T-helper 9 cell (primary cell): ENCODE results near the gene MAPK1.
"Not testable (repeated sequence)": the region's sequence is repeated elsewhere in the genome, so short reads cannot be mapped to it uniquely, and the experiment has no call there.

Experiments used
- DNase-seq: peaks from one replicate; pipeline ENCODE4 v3.0.0-alpha.2; 2020

The MAPK1 gene

DNA sequence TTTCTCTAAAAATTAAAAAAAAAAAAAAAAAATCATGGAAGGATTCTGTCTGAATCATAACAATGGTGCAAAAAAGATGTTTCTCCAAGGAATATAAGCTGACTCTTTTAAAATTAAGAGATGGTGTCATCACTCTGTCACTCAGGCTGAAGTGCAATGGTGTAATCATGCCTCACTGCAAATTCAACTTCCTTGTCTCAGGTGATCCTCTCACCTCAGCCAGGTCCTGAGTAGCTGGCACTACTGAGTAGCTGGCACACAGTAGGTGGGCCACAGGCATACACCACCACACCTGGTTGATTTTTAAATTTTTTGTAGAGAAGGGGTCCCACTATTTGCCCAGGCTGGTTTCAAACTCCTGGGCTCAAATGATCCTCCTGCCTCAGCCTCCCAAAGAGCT is 77.1 kb downstream of the MAPK1 start:
- no peak for DNase-seq

DNA sequence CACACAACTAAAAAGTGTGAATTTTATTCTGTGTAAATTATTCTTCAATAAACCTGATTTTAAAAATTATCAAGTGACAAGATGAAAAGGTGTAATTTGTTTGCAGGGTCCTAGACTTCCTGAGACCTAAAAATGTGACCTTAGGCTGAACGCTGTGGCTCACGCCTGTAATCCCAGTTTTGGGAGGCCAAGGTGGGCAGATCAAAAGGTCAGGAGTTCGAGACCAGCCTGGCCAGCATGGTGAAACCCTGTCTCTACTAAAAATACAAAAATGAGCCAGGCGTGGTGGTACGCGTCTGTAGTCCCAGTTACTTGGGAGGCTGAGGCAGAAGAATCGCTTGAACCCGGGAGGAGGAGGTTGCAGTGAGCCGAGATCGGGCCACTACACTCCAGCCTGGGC is 79.9 kb downstream of the MAPK1 start:
- DNase-seq: not testable (repeated sequence)

DNA sequence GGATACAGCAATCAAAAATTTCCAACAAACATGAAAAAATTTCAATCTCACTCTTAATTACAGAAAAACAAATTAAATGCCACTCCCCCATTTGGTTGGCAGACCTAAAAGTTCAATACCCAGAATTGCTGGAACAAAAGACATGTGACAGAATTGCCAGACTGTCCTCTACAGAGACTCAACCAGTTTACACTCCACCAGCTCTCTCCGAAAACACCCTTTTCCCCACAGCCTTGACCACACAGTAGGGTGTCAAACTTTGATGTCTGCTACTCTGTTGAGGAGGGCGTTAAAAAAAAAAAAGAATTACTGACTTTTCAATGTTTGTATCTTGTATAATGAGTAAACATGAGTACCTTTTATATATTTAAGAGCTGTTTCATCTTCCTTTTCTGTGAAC is 87.2 kb downstream of the MAPK1 start:
- no peak for DNase-seq

DNA sequence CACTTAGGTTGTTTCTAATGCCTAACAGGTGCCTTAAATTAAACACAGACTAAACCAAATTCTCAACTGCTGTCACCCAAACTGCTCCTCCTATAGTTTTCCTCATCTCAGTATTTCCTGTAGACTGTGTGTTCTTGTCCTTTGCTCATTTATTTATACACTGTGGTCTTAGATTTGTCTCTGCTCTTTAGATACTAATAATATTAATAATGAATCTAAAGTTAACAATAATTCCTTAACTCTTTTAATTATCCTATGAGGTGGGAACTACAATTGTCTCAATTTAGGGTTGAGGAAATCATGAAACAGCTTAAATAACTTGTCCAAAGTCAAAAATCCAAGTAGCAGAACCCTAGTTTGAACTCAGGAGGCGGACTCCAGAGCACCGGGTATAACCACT is 88.0 kb downstream of the MAPK1 start:
- DNase-seq: no peak

DNA sequence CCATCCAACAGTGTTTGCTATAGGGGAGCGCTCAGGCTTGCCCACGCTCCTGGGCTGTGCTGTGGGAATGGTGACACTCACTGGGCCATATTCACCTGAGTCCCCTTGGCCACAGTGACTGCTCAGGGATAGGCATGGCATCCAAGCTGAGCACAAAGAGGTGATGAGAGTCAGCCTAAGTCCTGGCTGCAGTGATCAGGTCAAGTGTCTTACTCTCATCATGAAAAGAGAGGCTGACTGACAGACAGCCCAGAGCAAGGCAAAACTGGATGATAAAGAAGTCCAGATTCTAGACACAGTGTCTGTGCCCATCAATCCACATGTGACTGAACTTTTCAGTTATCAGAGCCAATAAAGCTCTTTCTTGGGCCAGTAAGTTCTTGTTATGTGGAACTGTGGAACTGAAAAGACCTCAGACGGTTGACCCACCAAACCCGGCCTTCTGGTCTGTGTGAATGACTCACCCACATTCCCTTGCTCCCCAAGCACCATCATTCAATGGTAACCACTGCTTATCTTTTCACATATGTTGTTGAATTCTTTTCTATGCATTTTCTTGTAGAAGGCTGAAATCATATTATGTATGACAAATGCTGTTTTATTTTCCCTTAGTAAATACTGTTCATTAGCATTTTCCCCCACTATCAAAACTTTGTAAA is 88.6 kb downstream of the MAPK1 start:
- DNase-seq: no peak

DNA sequence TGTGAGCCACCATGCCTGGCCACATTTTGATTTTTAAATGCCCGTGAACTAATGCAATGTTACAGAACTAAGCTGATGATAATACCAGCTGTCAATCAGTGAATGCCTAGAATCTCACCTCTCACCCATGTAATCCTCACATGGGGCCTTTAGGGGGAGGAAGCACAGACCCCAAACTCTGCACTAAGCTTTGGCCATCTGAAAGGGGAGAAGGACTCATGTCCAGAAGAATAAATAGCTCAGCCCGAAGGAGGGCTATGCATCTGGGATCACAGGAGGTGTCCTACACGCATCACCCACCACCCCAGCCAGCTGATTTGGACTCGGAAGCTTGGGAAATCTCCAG is 95.8 kb downstream of the MAPK1 start:
- no peak for DNase-seq

DNA sequence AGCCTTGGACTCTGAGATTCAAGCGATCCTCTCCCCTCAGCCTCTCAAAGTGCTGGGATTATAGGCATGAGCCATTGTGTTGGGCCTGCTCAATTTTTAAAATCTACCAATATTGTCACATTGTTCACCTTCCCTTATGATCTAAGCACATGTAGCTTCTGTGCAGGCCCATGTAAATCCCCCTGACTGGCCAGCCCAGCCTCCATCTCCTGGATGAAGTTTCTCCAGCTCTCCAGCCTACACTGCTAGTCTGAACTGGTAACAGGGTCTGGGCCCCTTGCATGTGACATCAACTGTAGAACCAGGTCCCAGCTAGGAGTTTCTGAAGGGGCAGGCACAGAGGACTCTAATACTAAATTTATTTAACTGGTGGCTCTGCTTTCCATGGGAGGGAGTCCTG is 99.0 kb downstream of the MAPK1 start:
- DNase-seq: no peak

DNA sequence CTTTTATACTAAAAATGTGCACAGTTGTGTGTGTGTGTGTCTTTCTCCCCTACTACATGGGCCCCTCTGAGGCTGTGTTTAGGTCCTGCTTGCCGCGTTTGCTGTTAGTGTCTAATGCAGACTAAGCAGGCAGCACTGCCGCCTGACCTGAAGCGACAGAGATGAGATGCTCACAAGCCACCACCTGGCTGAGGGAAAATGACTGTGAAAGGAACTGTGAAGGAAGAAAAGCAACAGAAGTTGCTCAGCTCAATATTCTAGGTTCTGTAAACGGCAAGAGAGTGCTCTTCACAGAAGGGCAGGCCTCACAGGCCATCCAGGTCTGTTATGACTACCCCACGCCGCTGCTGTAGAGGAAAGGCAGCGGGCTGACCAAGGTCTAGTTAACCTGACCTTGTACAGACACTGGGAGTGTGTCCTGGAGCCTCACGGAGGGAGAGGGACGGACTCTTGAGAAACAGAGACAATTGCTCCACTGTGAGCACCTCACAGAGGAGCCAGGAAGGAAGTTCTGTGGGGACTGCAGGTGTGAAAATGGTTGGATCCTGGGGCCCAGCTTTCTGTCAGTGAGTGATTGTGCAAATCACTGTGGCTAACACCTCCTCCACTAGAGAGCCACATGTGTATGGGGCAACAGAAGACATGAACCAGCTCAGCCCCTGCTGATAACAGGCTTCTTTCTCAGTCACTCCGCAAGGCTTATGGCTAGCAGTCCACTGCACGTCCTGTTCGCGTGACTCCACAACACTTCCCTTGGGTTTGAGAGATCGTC is 100.6 kb downstream of the MAPK1 start:
- DNase-seq: peak; percentile 40

DNA sequence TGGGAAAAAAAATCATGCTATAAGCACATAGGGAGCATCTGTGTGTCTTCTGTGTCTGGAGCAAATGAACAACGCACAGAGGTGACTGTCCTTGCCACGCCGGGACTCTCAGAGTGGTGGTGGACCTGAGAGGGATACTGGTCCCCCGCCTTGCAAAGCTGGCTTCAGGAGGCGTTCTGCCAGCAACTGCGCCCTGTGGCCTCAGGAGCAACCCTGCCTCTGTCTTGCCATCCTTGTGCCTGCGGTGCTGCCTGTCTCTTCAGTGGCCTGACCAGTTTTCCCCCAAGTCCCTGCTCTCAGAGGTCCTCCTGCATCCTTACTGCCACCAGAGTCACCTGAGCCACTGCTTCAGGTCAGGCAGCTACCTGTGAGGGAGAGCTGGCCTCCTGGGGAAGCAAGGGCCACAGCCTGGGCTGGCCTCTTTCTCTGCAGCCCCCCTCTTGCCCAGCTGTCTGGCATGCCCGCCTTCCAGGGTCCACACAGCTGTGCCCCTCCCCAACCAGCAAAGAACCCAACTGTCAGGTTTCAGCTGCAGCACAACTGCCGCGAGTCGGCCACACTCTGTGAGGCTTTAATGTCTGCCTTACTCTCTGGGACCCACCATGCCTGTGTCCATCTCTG is 101.4 kb downstream of the MAPK1 start:
- no peak for DNase-seq

DNA sequence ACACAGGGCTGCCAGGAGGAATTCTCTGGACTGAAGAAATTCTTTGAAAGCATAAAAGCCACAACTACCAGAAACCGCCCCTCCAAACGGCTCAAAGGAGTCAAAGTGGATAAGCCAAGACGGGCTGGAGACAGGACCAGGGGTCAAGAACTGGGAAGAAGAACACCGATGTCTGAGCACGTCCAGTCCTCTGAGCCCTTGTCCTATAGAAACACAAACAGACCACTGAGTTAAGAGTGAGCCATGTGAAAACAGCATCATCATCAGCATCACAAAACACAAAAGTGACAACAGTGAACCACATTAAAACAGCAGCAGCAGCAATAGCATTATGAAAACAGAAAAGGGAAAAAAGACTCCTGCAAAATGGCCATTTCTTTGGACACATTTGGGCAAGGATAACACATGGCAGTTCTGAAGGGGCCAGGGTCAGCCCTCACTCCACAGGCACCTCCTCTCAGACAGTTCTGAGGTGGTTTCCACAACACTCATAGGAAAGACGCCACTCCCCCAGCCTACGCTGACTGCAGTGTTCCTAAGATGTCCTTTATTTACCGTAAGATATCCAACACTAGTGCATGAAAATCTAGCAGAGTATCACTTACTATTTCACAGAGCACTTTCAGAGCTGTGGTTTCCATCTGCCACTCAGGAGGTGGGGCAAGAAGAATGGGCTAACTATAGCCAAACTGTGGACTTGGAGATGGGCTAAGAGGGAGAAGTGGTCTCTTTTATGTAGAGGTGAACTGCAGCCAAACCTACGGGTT is 103.2 kb downstream of the MAPK1 start:
- DNase-seq: no peak

DNA sequence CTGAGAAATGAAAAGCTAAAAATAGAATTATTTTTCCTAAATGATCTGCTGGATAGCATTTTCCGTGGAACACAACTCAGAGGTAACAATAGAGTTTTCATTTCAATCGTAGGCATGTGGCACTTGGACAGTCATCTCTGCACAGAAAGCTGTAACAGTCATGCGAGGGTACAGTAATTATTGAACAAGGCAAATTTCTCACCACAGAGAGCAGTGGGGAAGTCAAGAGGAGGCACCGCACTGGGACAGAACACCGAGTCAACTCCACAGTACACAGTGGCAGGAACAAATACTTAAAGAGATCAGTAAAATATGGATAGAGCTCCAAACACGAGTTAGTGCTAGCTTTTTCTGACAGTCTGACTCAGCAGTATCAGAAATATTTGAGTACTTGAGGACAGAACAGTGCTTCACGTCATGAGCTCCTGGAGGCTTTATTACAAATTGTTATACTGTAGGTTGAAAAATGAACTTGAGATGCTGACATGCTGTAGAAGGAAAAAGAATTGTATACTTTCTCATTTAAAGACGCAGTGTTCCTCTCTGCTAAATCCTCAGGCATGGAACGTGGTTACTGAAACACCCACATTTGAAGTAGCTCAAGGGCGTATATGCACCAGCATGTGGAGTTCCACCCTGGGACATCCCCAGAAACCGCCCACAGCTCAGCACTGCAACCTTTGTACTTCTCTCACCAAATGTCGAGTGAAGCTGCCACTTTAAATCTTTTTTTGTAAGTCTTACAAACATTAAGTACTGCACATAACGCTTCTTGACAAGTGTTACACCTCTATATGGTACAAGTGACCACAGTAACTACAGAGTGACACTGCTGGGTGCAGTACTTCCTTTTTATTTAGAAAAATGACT is 104.5 kb downstream of the MAPK1 start:
- no peak for DNase-seq

DNA sequence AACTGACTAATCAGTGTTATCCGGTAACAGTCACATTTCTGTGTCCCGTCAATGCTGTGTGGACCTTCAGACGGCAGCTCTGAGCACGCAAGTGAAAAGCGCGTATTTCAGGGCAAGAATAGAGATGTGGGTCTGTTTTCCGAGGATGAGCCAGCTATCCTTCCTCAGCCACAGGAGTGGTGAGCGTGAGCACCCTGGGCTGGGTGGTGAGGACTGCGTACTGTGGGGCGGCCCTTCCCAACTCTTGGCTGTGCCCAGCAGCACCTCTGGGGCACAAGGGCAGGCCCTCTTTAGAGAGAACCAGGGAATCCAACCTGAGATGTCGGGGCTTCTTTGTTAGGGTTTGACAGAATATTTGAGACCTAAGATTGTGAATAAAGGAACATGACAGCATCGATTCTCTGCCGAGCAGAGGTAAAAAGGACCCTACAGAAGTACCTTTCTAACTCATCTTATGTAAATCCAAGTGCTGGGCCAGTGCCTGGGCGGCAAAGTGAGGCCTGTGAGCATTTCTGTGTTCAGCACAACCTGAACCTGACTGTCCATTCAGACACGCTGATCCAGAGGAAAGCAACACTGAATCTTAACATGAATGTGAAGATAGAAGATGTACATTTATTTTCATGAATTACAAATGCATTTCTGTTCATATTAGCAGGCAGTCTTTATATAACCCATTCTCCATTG is 105.3 kb downstream of the MAPK1 start:
- no peak for DNase-seq

DNA sequence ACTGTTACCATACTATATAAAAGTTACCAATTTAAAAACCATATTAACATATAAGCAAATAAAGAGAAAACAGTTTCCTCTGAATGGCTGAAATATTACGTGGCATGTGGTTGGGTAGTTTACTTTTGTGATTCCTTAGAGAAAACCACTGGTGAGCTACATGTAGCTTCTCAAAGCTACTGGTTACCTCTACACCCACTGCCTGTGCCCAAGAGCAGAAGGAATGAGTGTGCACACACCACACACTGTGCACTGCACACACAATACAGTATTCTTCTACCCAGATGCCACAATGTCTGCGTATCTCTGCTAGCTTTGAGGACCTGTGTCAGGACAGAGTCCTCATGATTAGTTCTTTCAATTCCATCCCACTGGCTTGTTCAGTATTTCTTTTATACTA is 106.4 kb downstream of the MAPK1 start:
- no peak for DNase-seq

DNA sequence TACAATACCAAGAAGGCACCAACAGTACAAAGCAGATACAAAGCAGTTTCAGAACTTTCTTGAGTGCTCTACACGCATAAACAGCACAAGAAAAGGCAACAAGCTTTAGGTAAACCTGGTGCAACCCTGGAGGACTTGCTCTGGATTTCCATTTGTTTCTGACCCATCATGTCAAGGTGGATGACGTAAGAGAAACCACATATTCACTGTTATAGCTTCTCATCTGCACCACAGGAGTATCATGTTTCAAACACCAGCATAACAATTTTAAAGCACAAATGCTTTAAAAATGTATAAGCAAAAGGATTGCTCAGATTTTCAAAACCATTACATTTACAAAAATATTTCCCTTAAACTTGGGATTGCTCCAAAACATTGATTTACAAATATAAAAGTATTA is 106.8 kb downstream of the MAPK1 start:
- DNase-seq: no peak

DNA sequence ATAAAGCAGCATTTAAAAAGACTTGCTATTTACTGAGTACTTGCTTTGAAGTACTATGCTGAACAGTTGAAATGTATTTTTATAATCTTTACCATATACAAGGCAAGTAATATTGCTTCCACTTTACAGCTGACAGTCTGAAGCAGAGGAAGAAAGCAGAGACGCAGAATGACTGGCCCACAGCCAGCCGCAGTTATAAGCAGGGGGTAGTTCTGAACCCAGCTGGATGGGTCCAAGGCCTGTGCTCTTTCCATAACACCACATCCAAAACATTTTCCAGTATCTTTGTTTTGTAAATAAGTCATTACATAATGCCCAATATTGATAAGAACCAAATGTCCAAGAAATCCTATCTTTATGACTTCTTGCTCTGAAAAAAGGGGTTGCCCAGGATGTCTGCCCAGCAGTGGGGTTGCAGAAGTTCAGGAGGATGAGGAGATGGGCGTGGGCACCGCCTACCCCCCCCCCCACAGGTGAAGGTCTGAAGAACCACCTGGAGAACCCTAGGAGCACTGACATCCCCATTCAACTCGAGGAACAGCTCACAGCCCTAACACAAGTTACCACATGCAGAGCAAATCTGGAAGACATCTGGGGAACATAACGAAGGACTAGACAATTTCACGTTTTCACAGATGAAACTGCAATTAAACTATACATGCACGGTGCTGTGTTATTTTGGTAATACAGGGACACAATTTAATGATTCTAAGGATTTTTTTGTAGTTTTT is 107.6 kb downstream of the MAPK1 start:
- no peak for DNase-seq

DNA sequence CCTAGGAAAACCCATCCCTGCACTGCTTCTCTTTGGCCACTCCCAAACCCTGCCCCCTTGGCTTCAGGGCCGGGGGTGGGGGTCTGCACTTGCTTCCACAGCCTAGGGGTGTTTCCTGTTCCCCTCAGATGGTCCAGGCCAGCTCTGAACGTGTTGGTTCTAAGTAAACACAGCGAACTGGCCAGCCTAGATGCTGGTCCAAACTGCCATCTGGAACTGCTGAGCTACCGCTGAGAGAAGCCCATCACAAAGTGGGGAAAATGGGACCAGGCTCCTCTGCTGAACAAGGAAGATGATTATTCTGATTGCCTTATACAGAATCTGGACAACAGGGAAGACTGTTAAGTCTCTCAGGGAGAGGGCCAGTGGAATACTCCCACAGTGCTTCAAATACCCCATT is 108.4 kb downstream of the MAPK1 start:
- DNase-seq: no peak

DNA sequence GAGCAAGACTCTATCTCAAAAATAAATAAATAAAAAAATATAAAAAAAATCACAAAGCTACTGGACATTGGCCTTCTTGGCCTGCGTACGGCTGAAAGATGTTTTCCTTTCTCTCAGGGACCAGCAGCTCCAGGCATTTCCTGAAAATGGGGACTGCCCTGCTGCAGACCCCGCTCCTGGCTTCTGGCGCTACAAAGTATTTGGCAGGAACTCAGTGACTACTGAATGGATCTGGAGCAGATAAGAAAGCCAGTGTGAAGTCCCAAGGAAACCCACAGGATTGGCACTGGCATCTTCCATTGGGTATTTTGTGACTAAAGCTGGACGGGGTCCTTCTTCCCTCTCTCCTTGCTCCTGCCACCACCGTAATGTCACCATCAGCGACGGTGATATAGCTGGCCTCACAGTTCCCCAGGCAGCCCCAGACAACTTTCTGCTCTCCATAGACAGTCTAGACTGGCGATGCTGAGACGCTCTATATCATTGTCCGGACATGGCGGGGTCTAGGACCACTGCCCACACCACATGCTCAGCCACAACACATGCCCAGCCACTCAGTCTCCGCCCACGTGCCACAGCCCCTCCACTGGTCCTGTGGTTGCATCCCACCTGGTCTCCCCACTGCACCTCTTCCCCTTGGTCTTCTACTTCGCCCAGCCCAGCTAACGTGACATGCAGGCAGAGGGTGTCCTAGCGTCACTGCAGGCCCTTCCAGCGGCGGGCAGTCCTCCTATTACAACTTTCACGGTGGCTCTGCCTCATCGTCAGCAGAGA is 109.2 kb downstream of the MAPK1 start:
- DNase-seq: no peak

DNA sequence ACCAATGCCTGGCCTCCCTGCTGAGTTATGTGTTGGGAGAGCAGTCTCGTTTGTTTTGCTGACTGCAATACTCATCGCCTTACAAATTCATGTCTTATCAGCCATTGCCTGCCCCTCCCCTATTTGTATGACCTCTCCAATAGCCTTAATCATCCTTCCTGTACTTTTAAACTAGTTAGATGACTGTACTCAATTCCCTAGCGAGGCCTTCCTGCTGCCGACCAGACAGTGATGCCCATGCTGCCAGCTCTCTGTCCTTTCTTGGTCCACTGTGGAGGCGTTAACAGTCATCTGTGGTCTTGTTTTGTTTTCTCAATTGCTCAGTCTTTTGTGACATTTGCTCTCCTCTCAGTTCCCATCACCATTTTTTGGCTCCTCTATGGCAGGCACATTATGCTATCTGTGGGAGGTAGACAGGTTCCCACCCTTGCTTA is 111.6 kb downstream of the MAPK1 start:
- DNase-seq: no peak

DNA sequence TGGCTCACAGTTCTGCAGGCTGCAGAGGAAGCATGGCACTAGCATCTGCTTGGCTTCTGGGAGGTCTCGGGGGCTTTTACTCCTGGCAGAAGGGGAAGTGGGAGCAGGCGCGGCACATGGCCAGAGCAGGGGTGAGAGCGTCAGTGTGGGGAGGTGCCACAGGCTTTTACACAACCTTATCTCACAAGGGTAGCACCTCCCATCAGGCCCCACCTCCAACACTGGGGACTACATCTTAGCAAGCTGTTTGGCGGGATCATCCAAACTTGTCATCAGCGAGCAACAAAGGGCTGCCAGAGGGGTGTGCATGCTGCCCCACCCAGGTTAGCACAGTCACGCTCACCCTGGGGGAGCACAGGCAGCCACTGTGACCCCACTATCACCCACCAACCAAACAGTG is 112.9 kb downstream of the MAPK1 start:
- DNase-seq: no peak

DNA sequence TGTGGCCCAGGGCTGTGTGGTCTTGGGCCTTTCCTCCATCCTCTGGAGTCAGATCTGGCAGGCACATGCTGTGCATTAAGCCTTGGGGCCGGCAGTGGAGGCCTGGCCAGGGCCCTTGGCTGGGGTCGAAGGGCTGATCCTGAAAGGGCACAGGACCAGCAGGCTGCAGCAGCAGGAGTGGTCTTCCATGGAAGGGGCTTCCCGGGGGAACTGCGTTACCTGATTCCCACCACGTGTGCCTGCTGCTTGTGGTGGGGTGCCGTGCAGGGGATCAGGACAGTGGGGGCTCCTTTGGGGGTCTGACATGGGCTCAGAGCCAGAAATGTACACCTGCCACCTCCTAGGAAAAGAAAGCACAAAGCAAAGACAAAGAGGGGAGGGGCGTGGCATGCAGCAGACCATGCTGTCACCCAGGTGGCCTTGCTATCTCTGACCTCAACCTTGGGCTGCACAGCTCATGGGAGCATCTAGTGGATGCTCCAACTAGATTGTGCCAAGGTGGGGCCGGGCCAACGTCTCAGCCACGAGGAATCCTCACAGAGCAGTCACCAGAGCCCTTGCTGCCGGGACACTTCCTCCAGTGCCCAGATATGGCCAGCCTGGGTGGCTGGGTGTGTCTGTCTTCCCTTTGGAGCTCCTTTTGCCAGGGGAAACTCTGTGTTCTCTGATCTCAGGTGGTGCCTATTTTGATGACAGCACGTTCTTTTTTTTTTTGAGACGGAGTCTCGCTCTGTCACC is 113.9 kb downstream of the MAPK1 start:
- DNase-seq: no peak
